SH-SY5Y (cell line): Measurements from ENCODE around the gene KCNMB1.

Source experiments
- GATA2 ChIP-seq: IDR thresholded peaks from 2 replicates; pipeline ENCODE4 v1.6.1; 2011; ENCODE audit warnings: mild to moderate bottlenecking, low read depth, low read length
- GATA3 ChIP-seq: IDR thresholded peaks from 2 replicates; pipeline ENCODE4 v1.6.1; 2011; ENCODE audit warnings: low read depth, mild to moderate bottlenecking, low read length, moderate library complexity

DNA sequence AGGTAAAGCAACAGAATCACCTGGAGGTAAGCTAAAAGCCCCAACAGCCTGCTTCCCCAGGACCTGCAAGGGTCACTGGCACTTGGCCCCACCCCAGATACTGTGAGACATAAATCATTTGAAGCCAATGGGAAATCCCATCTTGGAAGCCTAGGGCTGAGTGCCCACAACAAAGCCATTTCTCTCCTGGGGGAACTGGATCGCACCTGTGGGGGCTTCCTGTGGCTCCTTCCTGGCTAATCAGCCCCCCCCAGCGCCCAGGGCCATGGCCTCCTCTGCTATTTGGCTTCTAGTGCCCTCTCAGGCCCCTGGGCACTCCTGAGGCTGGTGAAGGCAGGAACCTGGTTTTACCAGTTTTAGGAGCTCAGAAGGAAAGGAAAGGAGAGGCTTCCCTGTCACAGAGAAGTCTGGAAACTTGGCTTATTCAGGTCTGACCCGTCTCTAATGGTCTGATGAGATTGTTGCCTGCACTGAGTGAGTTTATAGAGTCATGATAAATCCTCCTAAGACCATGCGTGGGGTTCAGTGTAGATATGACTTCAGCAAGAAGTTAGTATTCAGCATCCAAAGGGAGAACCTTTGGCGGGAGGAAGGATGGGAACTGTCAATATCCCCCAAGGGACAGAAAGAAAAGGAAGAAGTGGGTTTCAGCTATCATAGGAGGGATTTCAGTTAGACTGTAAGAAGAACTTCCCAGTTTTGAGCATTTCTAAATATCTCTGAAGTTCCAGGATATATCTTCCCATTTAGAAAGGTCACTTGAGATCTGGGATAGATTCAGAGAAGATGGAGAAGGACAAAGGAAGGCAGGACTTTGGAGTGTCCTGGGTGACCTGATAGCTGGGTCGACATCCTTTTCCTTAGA lies 1.2 kb downstream of the KCNMB1 start:
- no peak for TF ChIP-seq GATA2
- TF ChIP-seq GATA3, result no peak
